Vagina (tissue), 2 donors: ENCODE data around the gene ACTL6B. TPM values are rescaled to one million over a fixed set of nuclear protein-coding genes. Genes with fewer than 3 reads are reported as not detected.

Experiments
- DNase-seq, 2 donors: peaks; one replicate each; pipeline ENCODE4 v3.0.0-alpha.2; 2017; ENCODE audit errors: extremely low spot score in 2 of 2
- H3K27ac ChIP-seq: fragments of 200-600 bp; sonication (generic); one replicate; pipeline ENCODE4 v1.5.1; 2019
- H3K27me3 ChIP-seq: fragments of 200-600 bp; sonication (generic); one replicate; pipeline ENCODE4 v1.5.1; 2019
- H3K36me3 ChIP-seq, 2 donors: fragments of 200-600 bp; sonication (generic); one replicate each; pipeline ENCODE4 v1.5.1; 2017 to 2019
- H3K4me1 ChIP-seq: fragments of 200-600 bp; sonication (generic); one replicate; pipeline ENCODE4 v1.5.1; 2019
- H3K4me3 ChIP-seq, 2 donors: fragments of 200-600 bp; sonication (generic); 1 replicate in 1 of 2; 2 replicates in 1 of 2; pipeline ENCODE4 v1.5.1; 2016 to 2019
- H3K9me3 ChIP-seq: fragments of 200-600 bp; sonication (generic); one replicate; pipeline ENCODE4 v1.5.1; 2019
- CTCF ChIP-seq, 3 experiments: fragments of 450-650 bp in 2 of 3; fragments of 200-600 bp in 1 of 3; sonication (generic) in 1 of 3; IDR thresholded peaks; one replicate each; pipeline ENCODE4 v1.5.1; 2017 to 2019; ENCODE audit warnings: antibody characterized with exemption in 3 of 3, mild to moderate bottlenecking in 2 of 3, moderate library complexity in 2 of 3
- POLR2A ChIP-seq, 2 donors: fragments of 450-650 bp; IDR thresholded peaks; one replicate each; pipeline ENCODE4 v1.6.1; 2017; ENCODE audit warnings: antibody characterized with exemption in 2 of 2, mild to moderate bottlenecking in 2 of 2, moderate library complexity in 2 of 2
- POLR2AphosphoS5 ChIP-seq, 2 donors: sonication (generic); formaldehyde crosslinking; IDR thresholded peaks; one replicate each; pipeline ENCODE4 v1.9.0; 2017; ENCODE audit warnings: antibody characterized with exemption in 2 of 2, mild to moderate bottlenecking in 2 of 2, low read depth in 1 of 2; ENCODE audit not compliant: insufficient read depth in 1 of 2
- intact Hi-C: fragments of 100-400 bp; cut with DNase I; formaldehyde crosslinking; loops from one replicate; pipeline ENCODE4 v1.15.1; 2023
- total RNA-seq: library from RNA; depleted of rRNA; stranded (reverse); fragments of >200 nt; gene quantifications from one replicate; pipeline ENCODE4 v1.2.3, GENCODE V29; 2016

ACTL6B gene
- total RNA-seq, 1 donor from 2014 or later: 0.49 TPM

GRCh38 chr7:100677308-100678267 lies 21.3 kb upstream of the ACTL6B start:
- DNase-seq: no peak
- no peaks in the 10 kb centered on the region for H3K9me3 ChIP-seq
- H3K27ac ChIP-seq: peak overlapping the region; percentile 99
- no peak overlapping the region for H3K4me3 ChIP-seq
- TF ChIP-seq CTCF (IDR thresholded peaks at IDR 0.05) (no peak), POLR2A (IDR thresholded peaks at IDR 0.05) (no peak), POLR2AphosphoS5 (IDR thresholded peaks at IDR 0.05; ENCODE audit: insufficient read depth in 1 of 2, low read depth in 1 of 2) (no peak)
- H3K4me1 ChIP-seq: peaks cover 45% of the 10 kb centered on the region
- H3K36me3 ChIP-seq: peaks cover 3 to 44% of the 10 kb centered on the region in 2 donors
- intact Hi-C loops: loop anchor here (5.0 to 10.0 kb wide), 2 partner anchors 75 to 203 kb away; partner anchors contain the start of genes PCOLCE and TSC22D4
- H3K27me3 ChIP-seq: no peaks in the 10 kb centered on the region

GRCh38 chr7:100676501-100677306 lies 20.5 kb upstream of the ACTL6B start:
- DNase-seq: no peak
- Histone ChIP-seq H3K27ac (peak overlapping the region; percentile 99), H3K36me3 (peaks cover 0 to 36% of the 10 kb centered on the region in 2 donors), H3K4me3 (peak overlapping the region; percentile 94 to 99), H3K9me3 (no peaks in the 10 kb centered on the region), H3K4me1 (peaks cover 45% of the 10 kb centered on the region), H3K27me3 (no peaks in the 10 kb centered on the region)
- no peak for TF ChIP-seq CTCF (IDR thresholded peaks at IDR 0.05)
- TF ChIP-seq POLR2AphosphoS5 (IDR thresholded peaks at IDR 0.05; ENCODE audit: insufficient read depth in 1 of 2, low read depth in 1 of 2): no peak
- no peak for TF ChIP-seq POLR2A (IDR thresholded peaks at IDR 0.05)
- intact Hi-C loops: loop anchor here (5.0 to 10.0 kb wide), 2 partner anchors 74 to 202 kb away; partner anchors contain the start of genes PCOLCE and TSC22D4

- Histone ChIP-seq H3K4me3 (peak overlapping the region; percentile 94 to 99), H3K9me3 (no peaks in the 10 kb centered on the region), H3K36me3 (peaks cover 0 to 30% of the 10 kb centered on the region in 2 donors), H3K4me1 (peaks cover 43% of the 10 kb centered on the region), H3K27ac (peak overlapping the region; percentile 99), H3K27me3 (no peaks in the 10 kb centered on the region)
- DNase-seq: peak in 1 of 2 donors; percentile 96
- intact Hi-C loops: loop anchor here (5.0 to 10.0 kb wide), 2 partner anchors 73 to 201 kb away; partner anchors contain the start of genes PCOLCE and TSC22D4
- peak in 1 of 2 donors; percentile 39 for TF ChIP-seq POLR2A (IDR thresholded peaks at IDR 0.05)
- no peak for TF ChIP-seq CTCF (IDR thresholded peaks at IDR 0.05)
- TF ChIP-seq POLR2AphosphoS5 (IDR thresholded peaks at IDR 0.05; ENCODE audit: insufficient read depth in 1 of 2, low read depth in 1 of 2): peak; percentile 62 to 87
Observed at GRCh38 chr7:100675581-100676350, 19.5 kb upstream of the ACTL6B start.

- peaks cover 0 to 30% of the 10 kb centered on the region in 2 donors for H3K36me3 ChIP-seq
- H3K27ac ChIP-seq: peak overlapping the region; percentile 99
- peak overlapping the region; percentile 94 to 99 for H3K4me3 ChIP-seq
- no peaks in the 10 kb centered on the region for H3K27me3 ChIP-seq
- TF ChIP-seq POLR2A (IDR thresholded peaks at IDR 0.05) (no peak), CTCF (IDR thresholded peaks at IDR 0.05) (no peak), POLR2AphosphoS5 (IDR thresholded peaks at IDR 0.05; ENCODE audit: insufficient read depth in 1 of 2, low read depth in 1 of 2) (no peak)
- intact Hi-C loops: loop anchor here (5.0 to 10.0 kb wide), 2 partner anchors 73 to 200 kb away; partner anchors contain the start of genes PCOLCE and TSC22D4
- H3K4me1 ChIP-seq: peaks cover 36% of the 10 kb centered on the region
- H3K9me3 ChIP-seq: no peaks in the 10 kb centered on the region
- no peak for DNase-seq
Observed at GRCh38 chr7:100675105-100675451, 18.8 kb upstream of the ACTL6B start.
